Gastroesophageal sphincter (tissue), 4 donors: Measurements from ENCODE around the gene E2F4. TPM values are rescaled to one million over a fixed set of nuclear protein-coding genes. Genes with fewer than 3 reads are reported as not detected.

Source experiments
- ATAC-seq: fragments of 150-250 bp; one replicate; pipeline ENCODE4 v1.9.1; 2016; ENCODE audit warnings: mild to moderate bottlenecking, moderate library complexity
- H3K27ac ChIP-seq, 4 donors: fragments of 200-600 bp; sonication (generic) in 3 of 4; 1 replicate in 3 of 4; 2 replicates in 1 of 4; pipeline ENCODE4 v1.5.1; 2016 to 2019
- H3K27me3 ChIP-seq: fragments of 200-600 bp; sonication (generic); one replicate; pipeline ENCODE4 v1.5.1; 2019
- H3K36me3 ChIP-seq, 2 donors: fragments of 200-600 bp; sonication (generic); one replicate each; pipeline ENCODE4 v1.5.1; 2019; ENCODE audit warnings: control low read depth in 1 of 2
- H3K4me1 ChIP-seq, 3 donors: fragments of 200-600 bp; sonication (generic); 1 replicate in 2 of 3; 2 replicates in 1 of 3; pipeline ENCODE4 v1.5.1; 2016 to 2019; ENCODE audit warnings: control low read depth in 2 of 3
- H3K4me3 ChIP-seq, 2 donors: fragments of 200-600 bp; sonication (generic); one replicate each; pipeline ENCODE4 v1.5.1; 2019; ENCODE audit warnings: mild to moderate bottlenecking in 1 of 2, moderate library complexity in 1 of 2
- H3K9me3 ChIP-seq, 3 donors: fragments of 200-600 bp; sonication (generic); one replicate each; pipeline ENCODE4 v1.5.1; 2017 to 2019; ENCODE audit warnings: control low read depth in 2 of 3
- EP300 ChIP-seq: sonication (generic); formaldehyde crosslinking; IDR thresholded peaks from one replicate; pipeline ENCODE4 v1.6.1; 2017; ENCODE audit warnings: antibody characterized with exemption, mild to moderate bottlenecking
- POLR2A ChIP-seq, 2 donors: fragments of 450-650 bp; IDR thresholded peaks; one replicate each; pipeline ENCODE4 v1.6.1; 2017; ENCODE audit warnings: antibody characterized with exemption in 2 of 2, mild to moderate bottlenecking in 2 of 2, moderate library complexity in 1 of 2
- POLR2AphosphoS5 ChIP-seq: sonication (generic); formaldehyde crosslinking; IDR thresholded peaks from one replicate; pipeline ENCODE4 v1.6.1; 2017; ENCODE audit warnings: antibody characterized with exemption
- WGBS, 2 donors: methylation state at CpG; one replicate each; pipeline ENCODE4 v1.1.5; 2018; ENCODE audit warnings: low coverage in 1 of 2; 5-methylcytosine and 5-hydroxymethylcytosine counted together
- total RNA-seq, 4 donors: library from RNA; depleted of rRNA; stranded (reverse); fragments of >200 nt; gene quantifications; one replicate each; pipeline ENCODE4 v1.1.0, GENCODE V29; 2016
- TF ChIP-seq, protein P1 (sequence below), 4 experiments: fragments of 200-600 bp in 2 of 4; fragments of 450-650 bp in 2 of 4; sonication (generic) in 1 of 4; IDR thresholded peaks; one replicate each; pipeline ENCODE4 v1.5.1; 2017 to 2019; ENCODE audit warnings: antibody characterized with exemption in 4 of 4, mild to moderate bottlenecking in 2 of 4, moderate library complexity in 2 of 4

E2F4 gene
- total RNA-seq, 4 donors from 2014 or later = 55.0 to 89.8 (median 76.2) TPM

- peaks cover 0 to 19% of the 10 kb centered on the region in 2 donors for H3K36me3 ChIP-seq
- H3K27ac ChIP-seq = peak overlapping the region in 3 of 4 donors; percentile 88 to 97 (median 91)
- peaks cover 0 to 99% (median 55%) of the 10 kb centered on the region in 3 donors for H3K4me1 ChIP-seq
- peak overlapping the region in 1 of 2 donors; percentile 58 for H3K4me3 ChIP-seq
- H3K9me3 ChIP-seq = no peaks in the 10 kb centered on the region
- WGBS, 2 donors = 33 to 50% methylated on average over 8 of the region's 18 CpGs
- TF ChIP-seq POLR2A (IDR thresholded peaks at IDR 0.05) (no peak), EP300 (no peak), POLR2AphosphoS5 (no peak)
- TF ChIP-seq, protein P1, sequence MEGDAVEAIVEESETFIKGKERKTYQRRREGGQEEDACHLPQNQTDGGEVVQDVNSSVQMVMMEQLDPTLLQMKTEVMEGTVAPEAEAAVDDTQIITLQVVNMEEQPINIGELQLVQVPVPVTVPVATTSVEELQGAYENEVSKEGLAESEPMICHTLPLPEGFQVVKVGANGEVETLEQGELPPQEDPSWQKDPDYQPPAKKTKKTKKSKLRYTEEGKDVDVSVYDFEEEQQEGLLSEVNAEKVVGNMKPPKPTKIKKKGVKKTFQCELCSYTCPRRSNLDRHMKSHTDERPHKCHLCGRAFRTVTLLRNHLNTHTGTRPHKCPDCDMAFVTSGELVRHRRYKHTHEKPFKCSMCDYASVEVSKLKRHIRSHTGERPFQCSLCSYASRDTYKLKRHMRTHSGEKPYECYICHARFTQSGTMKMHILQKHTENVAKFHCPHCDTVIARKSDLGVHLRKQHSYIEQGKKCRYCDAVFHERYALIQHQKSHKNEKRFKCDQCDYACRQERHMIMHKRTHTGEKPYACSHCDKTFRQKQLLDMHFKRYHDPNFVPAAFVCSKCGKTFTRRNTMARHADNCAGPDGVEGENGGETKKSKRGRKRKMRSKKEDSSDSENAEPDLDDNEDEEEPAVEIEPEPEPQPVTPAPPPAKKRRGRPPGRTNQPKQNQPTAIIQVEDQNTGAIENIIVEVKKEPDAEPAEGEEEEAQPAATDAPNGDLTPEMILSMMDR (IDR thresholded peaks at IDR 0.05) = no peak
- no peak for ATAC-seq
- H3K27me3 ChIP-seq = peaks cover 38% of the 10 kb centered on the region
Observed at GRCh38 chr16:67166110-67166547, 25.8 kb upstream of the E2F4 start.

DNA sequence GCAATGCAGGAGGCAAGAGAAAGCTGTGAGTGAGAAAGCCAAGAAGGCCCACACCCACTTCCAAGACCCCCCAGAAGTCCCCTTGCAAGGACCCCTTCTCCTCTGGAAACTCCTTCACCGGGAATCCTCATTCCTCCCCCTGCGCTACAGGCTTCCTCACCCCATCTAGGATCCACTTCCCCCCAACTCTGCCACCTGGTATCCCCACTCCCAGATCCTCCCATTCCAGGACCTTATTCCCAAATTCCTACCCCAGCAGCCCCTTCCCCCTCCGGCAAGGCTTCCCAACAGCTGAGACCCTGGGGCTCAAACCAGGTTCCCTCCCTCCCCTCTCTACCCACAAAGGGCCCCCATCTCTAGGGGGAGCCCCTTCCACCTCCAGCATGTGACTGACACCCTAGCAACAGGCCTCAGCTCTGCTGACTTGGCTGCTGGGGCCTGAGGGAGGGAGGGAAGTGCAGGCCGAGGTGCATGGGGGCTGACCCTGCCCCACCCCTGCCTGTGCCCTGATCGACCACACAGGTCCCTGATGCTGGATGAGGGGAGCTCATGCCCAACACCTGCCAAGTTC is 25.3 kb upstream of the E2F4 start:
- peaks cover 0 to 99% (median 52%) of the 10 kb centered on the region in 3 donors for H3K4me1 ChIP-seq
- H3K36me3 ChIP-seq = peaks cover 0 to 19% of the 10 kb centered on the region in 2 donors
- H3K4me3 ChIP-seq = no peak overlapping the region
- H3K9me3 ChIP-seq = no peaks in the 10 kb centered on the region
- H3K27me3 ChIP-seq = peaks cover 38% of the 10 kb centered on the region
- 67 to 75% methylated on average over 2 of the region's 5 CpGs for WGBS, 2 donors
- no peak for ATAC-seq
- H3K27ac ChIP-seq = peak overlapping the region in 3 of 4 donors; percentile 27 to 97 (median 88)
- TF ChIP-seq EP300 (no peak), POLR2A (IDR thresholded peaks at IDR 0.05) (no peak), POLR2AphosphoS5 (no peak)
- TF ChIP-seq, protein P1 (IDR thresholded peaks at IDR 0.05) = no peak

DNA sequence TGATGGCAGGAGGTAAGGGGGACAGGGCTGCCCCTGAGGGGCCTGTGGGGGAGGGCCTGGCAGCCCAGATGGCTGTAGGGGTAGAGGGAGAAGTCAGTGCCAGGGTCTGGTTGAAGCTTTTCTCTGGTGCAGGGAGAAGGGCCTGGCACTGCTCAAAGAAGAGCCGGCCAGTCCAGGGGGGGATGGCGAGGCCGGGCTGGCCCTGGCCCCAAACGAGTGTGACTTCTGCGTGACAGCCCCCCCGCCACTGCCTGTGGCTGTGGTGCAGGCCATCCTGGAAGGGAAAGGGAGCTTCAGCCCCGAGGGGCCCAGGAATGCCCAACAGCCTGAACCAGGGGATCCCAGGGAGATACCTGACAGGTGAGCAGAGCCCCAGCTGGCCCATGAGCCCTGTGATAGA is 24.4 kb upstream of the E2F4 start:
- WGBS, 2 donors = no CpG with 5 or more reads among the region's 7 CpGs
- no peak for ATAC-seq
- peaks cover 0 to 99% (median 48%) of the 10 kb centered on the region in 3 donors for H3K4me1 ChIP-seq
- H3K27ac ChIP-seq = peak overlapping the region in 3 of 4 donors; percentile 27 to 97 (median 88)
- no peak for TF ChIP-seq POLR2A (IDR thresholded peaks at IDR 0.05)
- no peak for TF ChIP-seq POLR2AphosphoS5
- no peak for TF ChIP-seq EP300
- TF ChIP-seq, protein P1 (IDR thresholded peaks at IDR 0.05) = no peak
- peaks cover 32% of the 10 kb centered on the region for H3K27me3 ChIP-seq
- peaks cover 0 to 19% of the 10 kb centered on the region in 2 donors for H3K36me3 ChIP-seq
- no peak overlapping the region for H3K4me3 ChIP-seq
- H3K9me3 ChIP-seq = no peaks in the 10 kb centered on the region

DNA sequence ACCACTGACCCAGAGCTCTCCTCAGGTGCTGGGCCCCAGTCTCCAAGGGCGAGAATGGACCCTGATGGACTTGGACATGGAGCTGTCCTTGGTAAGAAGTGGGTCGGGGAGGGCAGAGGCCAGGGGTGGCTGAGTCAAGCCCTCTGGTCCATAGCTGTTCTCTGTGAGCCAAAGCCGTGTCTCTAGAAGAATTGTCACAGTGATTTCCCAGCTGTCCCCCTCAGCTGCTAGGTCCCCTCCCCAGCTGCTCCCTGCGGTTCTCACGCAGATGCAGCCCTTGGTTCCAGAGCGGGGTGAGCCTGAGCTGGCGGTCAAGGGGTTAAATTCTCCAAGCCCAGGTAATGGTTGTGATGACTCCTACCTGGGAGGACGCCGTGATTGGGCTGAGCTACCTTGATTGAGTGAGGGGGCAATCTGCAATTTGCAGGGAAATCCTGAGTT is 22.9 kb upstream of the E2F4 start:
- no peak for ATAC-seq
- H3K4me1 ChIP-seq = peaks cover 2 to 99% (median 43%) of the 10 kb centered on the region in 3 donors
- TF ChIP-seq EP300 = no peak
- TF ChIP-seq POLR2AphosphoS5 = no peak
- TF ChIP-seq POLR2A (IDR thresholded peaks at IDR 0.05) = no peak
- TF ChIP-seq, protein P1 (IDR thresholded peaks at IDR 0.05) = no peak
- peak overlapping the region; percentile 76 to 97 (median 95) for H3K27ac ChIP-seq
- peaks cover 0 to 19% of the 10 kb centered on the region in 2 donors for H3K36me3 ChIP-seq
- WGBS, 2 donors = no CpG with 5 or more reads among the region's 9 CpGs
- peaks cover 17% of the 10 kb centered on the region for H3K27me3 ChIP-seq
- H3K9me3 ChIP-seq = no peaks in the 10 kb centered on the region
- no peak overlapping the region for H3K4me3 ChIP-seq

DNA sequence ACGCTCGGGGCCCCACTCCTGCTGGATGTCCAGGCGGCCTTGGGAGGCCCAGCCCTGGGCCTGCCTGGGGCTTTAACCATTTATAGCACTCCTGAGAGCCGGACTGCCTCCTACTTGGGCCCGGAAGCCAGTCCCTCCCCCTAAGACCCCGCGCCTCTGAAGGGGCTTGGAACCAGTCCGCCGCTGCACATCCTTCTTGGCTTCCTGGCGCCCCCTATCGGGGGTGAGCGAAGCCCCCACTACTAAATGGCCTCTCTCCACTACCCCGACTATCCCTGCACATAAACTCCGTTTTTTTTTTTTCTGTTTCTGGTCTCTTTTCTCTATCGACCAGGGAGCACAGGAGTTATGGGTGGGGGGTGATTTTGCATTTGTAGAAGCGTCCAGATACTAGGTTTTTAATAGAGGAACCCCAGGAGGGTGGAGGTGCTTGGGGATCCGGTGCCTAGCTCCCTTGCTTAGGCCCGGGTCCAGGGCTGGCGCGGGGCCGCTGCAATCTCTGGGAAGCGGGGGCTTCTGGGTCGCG is 22.2 kb upstream of the E2F4 start:
- Histone ChIP-seq H3K4me3 (peak overlapping the region; percentile 36 to 60), H3K27ac (peak overlapping the region; percentile 76 to 97 (median 95)), H3K27me3 (peaks cover 11% of the 10 kb centered on the region), H3K9me3 (no peaks in the 10 kb centered on the region), H3K4me1 (peaks cover 2 to 99% (median 44%) of the 10 kb centered on the region in 3 donors), H3K36me3 (peaks cover 0 to 19% of the 10 kb centered on the region in 2 donors)
- 0 to 2% methylated on average over 7 to 15 of the region's 24 CpGs for WGBS, 2 donors
- no peak for ATAC-seq
- no peak for TF ChIP-seq EP300
- TF ChIP-seq, protein P1 (IDR thresholded peaks at IDR 0.05) = peak in 3 of 4 experiments; percentile 29 to 63 (median 33)
- TF ChIP-seq POLR2A (IDR thresholded peaks at IDR 0.05) = no peak
- no peak for TF ChIP-seq POLR2AphosphoS5
